ENCODE measurements around the gene NFATC3.

Gene NFATC3

GRCh38 chr16:68183046-68183445 is 97.9 kb downstream of the NFATC3 start:
- DNase-seq (ENCODE audit: low read depth, low spot score), result no peak

DNA sequence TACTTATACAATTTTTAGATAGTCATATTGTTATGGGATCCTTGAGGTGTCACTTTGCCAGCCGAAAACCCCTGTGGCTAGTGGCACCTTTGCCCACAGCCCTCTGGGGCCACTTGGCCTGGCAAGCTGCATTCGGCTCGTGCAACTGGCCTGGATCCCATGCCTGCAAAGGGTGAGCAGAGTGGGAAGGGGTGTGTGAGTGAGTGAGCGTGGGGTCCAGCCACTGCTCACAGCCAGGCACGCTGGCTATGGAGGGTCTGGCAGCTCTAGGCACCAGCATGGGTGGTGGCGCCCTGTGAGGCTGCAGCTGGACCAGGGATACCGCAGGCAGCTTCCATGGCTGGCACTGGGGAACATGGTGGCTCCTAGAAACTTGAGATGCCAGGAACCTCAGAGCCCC is 101.7 kb downstream of the NFATC3 start:
- no peak for DNase-seq (ENCODE audit: low read depth, low spot score)

- no peak for DNase-seq (ENCODE audit: low read depth, low spot score)
Measured at GRCh38 chr16:68187505-68187904, 102.3 kb downstream of the NFATC3 start.

GRCh38 chr16:68188170-68188569 is 103.0 kb downstream of the NFATC3 start:
- no peak for DNase-seq (ENCODE audit: low read depth, low spot score)

GRCh38 chr16:68190081-68190480 is 104.9 kb downstream of the NFATC3 start:
- no peak for DNase-seq (ENCODE audit: low read depth, low spot score)

DNA sequence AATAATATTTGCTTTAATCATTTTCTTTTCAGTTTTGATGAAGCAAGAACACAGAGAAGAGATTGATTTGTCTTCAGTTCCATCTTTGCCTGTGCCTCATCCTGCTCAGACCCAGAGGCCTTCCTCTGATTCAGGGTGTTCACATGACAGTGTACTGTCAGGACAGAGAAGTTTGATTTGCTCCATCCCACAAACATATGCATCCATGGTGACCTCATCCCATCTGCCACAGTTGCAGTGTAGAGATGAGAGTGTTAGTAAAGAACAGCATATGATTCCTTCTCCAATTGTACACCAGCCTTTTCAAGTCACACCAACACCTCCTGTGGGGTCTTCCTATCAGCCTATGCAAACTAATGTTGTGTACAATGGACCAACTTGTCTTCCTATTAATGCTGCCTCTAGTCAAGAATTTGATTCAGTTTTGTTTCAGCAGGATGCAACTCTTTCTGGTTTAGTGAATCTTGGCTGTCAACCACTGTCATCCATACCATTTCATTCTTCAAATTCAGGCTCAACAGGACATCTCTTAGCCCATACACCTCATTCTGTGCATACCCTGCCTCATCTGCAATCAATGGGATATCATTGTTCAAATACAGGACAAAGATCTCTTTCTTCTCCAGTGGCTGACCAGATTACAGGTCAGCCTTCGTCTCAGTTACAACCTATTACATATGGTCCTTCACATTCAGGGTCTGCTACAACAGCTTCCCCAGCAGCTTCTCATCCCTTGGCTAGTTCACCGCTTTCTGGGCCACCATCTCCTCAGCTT is 105.8 kb downstream of the NFATC3 start:
- no peak for DNase-seq (ENCODE audit: low read depth, low spot score)

DNA sequence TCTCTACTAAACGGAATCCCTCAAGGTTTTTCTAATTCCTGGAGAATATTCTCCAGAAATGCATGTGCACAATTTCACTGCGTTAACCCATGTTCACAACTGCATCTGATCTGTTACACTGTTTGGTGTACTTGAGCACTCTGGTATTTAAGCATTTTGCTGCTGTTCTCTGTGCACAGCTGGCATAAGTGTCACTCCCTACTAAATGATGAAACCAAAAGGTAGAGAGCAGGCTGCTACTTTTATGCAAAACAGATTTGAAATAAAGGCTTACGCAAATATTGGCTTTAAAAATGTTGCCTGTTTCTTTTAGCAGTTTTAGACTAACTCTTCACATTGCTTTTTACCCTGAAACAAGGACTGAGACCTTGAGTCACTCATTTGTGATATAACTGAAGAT is 109.1 kb downstream of the NFATC3 start:
- no peak for DNase-seq (ENCODE audit: low read depth, low spot score)

DNA sequence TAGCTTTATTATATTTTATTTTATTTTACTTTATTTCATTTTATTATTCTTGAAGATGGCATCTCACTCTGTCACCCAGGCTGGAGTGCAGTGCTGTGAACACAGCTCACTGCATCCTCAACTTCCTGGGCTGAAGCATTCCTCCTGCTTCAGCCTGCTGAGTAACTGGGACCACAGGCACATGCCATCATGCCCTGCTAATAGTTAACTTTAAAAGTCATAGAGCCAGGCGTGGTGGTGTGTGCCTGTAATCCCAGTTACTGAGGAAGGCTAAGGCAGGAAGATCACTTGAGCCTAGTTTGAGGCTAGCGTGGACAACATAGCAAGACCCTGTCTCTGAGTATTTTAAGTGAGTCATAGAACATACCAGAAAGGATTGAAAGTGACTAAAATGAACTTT is 112.1 kb downstream of the NFATC3 start:
- peak; percentile 42 for DNase-seq (ENCODE audit: low read depth, low spot score)

GRCh38 chr16:68200088-68200783 is 115.1 kb downstream of the NFATC3 start:
- DNase-seq (ENCODE audit: low read depth, low spot score), result peak; percentile 46

GRCh38 chr16:68202091-68202519 is 116.9 kb downstream of the NFATC3 start:
- DNase-seq (ENCODE audit: low read depth, low spot score), result peak; percentile 4

- DNase-seq (ENCODE audit: low read depth, low spot score), result no peak
Measured at GRCh38 chr16:68206245-68206644, 121.1 kb downstream of the NFATC3 start.

GRCh38 chr16:68214726-68215125 is 129.6 kb downstream of the NFATC3 start:
- DNase-seq (ENCODE audit: low read depth, low spot score), result no peak

DNA sequence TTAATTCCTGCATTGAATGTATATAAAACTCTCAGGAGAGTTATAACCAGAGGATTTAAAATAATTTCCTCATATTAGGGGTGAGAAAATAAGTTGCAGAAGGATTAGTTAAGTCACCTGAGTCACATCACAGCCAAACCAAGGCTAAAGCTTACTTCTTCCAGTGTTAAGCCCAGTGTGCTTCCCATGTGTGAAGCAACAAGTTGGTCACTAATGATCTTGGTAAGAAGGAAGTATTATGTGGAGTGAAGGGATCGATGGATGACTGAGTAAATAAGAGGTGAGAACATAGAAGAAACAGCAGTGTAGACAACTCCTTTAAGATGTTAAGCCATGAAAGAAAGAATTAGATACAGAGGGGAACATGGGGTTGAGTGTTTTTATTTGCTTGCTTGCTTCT is 130.1 kb downstream of the NFATC3 start:
- no peak for DNase-seq (ENCODE audit: low read depth, low spot score)

GRCh38 chr16:68216240-68216639 is 131.1 kb downstream of the NFATC3 start:
- no peak for DNase-seq (ENCODE audit: low read depth, low spot score)

DNA sequence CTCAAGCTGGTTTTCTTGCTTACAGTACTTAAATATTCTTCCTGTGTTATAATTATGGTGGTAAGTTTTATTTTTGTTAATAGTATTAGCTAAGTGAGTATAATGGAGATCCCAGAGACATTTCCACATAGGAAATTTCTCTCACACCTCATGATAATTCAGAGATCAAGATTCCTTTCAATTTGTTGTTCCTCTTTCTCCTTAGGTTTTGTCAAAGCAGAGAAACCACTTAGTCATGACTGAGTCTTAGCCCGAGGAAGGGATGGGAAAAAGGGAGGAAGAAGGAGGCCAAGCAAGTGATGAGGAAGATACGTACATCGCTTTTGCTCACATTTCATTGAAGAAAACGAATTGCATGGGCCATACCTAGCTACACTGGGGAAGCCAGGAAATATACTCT is 132.3 kb downstream of the NFATC3 start:
- no peak for DNase-seq (ENCODE audit: low read depth, low spot score)

DNA sequence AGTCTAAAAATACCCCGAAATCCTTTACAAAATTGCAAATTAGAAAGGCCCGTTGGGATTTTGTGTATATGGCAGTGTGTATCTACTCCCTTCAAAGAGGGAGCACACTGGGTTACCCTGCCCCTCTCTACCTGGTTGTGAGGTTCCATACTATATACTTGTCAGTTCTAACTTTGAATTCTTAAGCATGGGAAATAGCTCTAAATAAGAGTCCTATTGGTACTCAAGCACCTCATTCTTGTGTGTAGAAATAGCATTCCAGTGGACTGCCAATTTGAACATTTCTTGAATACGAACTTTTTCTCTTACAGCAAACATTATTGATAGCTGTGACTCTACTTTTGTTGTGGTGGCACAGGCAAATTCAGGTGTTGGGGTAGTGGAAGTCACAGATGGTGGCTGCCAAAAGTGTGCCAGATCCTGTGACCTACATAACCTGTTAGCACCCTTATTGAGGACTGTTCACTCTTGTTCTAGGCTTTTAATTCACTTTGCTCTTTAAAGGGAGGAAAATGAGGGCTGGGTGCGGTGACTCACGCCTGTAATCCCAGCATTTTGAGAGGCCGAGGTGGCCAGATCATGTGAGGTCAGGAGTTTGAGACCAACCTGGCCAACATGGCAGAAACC is 134.7 kb downstream of the NFATC3 start:
- DNase-seq (ENCODE audit: low read depth, low spot score), result no peak

GRCh38 chr16:68223072-68223471 is 137.9 kb downstream of the NFATC3 start:
- DNase-seq (ENCODE audit: low read depth, low spot score), result no peak

DNA sequence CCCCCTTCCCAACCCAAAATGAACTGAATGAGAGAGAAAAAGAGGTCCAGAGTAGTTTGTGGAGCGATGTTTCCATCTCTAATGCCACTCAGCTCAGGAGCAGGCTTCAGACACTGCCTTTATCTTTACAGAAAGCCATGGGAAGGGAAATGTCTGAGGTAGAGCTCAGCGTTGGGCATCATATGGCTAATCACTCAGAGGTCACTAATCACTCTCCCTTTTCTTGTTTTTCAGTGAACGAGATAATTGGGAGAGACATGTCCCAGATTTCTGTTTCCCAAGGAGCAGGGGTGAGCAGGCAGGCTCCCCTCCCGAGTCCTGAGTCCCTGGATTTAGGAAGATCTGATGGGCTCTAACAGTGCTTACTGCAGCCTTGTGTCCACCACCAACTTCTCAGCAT is 140.9 kb downstream of the NFATC3 start:
- DNase-seq (ENCODE audit: low read depth, low spot score), result no peak

DNA sequence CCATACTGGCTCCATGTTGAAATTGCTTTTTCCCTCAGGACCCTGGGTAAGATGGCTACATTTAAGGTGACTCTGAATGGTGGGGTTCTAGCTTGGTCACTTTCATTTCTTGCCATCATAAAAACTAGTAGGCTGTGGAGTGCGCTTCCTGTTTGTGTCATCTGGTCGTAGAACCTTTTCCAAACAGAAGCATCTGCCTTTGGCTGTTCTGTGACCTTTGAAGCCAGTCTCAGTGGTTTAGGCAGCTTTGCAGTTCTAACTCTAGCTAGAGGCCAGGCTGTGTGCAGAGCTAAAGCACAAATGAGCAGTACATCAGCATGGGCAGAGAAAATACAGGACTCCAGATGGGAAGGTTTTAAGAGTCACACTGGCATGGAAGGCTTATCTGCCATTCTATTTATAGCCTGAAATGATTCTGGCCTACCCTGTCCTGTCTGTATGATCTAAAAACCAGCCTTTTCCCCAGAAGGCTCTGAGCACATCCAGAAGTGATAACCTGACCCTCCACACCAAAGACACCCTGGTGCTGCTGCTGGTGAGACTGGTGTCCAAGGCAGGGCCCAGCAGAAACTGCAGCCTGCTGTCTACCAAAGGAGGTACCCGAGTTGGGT is 142.1 kb downstream of the NFATC3 start:
- DNase-seq (ENCODE audit: low read depth, low spot score), result no peak

DNA sequence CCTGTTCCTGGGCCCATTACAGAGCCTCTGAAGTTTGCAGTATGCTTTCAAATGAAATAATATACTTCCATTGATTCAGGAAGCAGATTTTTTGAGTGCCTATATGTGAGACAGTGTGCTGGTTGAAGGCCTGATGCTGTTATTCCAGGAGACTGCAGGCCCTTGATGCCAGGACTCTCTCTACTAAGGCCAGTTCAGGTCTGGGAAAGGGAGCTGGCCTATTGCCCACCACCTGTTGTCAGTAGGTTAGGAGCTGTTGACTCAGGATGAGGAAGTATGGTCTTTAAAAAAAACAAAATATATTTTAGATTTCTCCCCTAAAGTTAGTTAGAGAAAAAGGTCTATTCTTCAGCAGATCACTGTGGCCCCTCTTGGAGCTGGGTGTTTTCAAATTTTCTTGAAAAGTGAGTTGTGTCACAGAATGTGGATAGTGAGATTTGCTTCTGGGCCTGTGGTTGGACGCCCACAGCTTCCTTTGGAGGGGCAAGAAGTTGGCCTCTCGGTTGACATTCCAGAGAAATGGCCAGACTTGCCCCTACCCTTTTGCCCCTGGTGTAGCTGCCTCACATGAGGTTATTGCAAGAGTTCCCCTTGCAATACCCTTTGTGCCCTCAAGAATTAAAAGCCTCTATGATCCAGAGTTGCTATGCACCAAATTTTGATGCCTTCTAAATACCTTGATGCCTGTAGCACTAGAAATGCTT is 142.8 kb downstream of the NFATC3 start:
- DNase-seq (ENCODE audit: low read depth, low spot score), result no peak

DNA sequence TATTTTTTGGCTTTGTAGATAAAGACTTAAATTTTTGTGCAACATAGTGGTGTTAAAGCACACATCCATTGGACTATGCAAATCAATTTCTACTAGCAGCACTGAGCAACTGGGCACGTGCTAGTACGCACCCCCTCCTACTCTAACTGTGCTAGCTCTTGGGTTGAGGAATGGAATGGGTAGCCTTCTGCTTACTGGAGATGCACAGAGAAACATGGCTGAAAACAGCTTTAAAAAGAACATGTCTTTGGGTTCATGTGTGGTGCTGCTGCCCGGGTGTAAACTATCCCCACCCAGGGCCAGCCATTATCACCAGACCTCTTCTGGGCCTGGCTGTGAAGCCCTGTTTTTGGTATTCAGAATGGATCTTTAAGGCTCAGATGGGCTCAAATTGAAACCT is 143.5 kb downstream of the NFATC3 start:
- no peak for DNase-seq (ENCODE audit: low read depth, low spot score)

Measured in astrocyte of the hippocampus (primary cell).